DMS79 treated with DMSO at 0.1 percent for 48 hours (cell line): Measurements from ENCODE around the gene CASP9.
"Not testable (repeated sequence)": the region's sequence is repeated elsewhere in the genome, so short reads cannot be mapped to it uniquely, and the experiment has no call there.

Source experiments
- DNase-seq: peaks from one replicate; lab custom pipeline; 2025; lab: John Stamatoyannopoulos, UW

Gene CASP9

GRCh38 chr1:15525050-15526020 is 1.3 kb upstream of the CASP9 start:
- peak; percentile 68 for DNase-seq

GRCh38 chr1:15524283-15525049 is 451 bp upstream of the CASP9 start:
- peak; percentile 98 for DNase-seq

GRCh38 chr1:15523104-15524020 is 653 bp downstream of the CASP9 start:
- DNase-seq, result peak; percentile 63

GRCh38 chr1:15522551-15522950 is 1.5 kb downstream of the CASP9 start:
- no peak for DNase-seq

- not testable (repeated sequence) for DNase-seq
Observed at GRCh38 chr1:15521206-15521906, 2.7 kb downstream of the CASP9 start.

GRCh38 chr1:15519625-15520024 is 4.4 kb downstream of the CASP9 start:
- DNase-seq, result no peak

- DNase-seq, result no peak
Observed at GRCh38 chr1:15515022-15515663, 8.9 kb downstream of the CASP9 start.

GRCh38 chr1:15514557-15514956 is 9.5 kb downstream of the CASP9 start:
- DNase-seq, result not testable (repeated sequence)

- DNase-seq, result no peak
Observed at GRCh38 chr1:15513919-15514318, 10.1 kb downstream of the CASP9 start.

GRCh38 chr1:15513192-15513591 is 10.8 kb downstream of the CASP9 start:
- DNase-seq, result no peak

- DNase-seq, result no peak
Observed at GRCh38 chr1:15510611-15511405, 13.2 kb downstream of the CASP9 start.

- DNase-seq, result no peak
Observed at GRCh38 chr1:15509586-15509985, 14.4 kb downstream of the CASP9 start.

GRCh38 chr1:15508700-15509487 is 15.1 kb downstream of the CASP9 start:
- no peak for DNase-seq

GRCh38 chr1:15507278-15507677 is 16.7 kb downstream of the CASP9 start:
- DNase-seq, result no peak

- DNase-seq, result no peak
Observed at GRCh38 chr1:15506831-15507230, 17.2 kb downstream of the CASP9 start.

- no peak for DNase-seq
Observed at GRCh38 chr1:15504436-15504835, 19.6 kb downstream of the CASP9 start.

- peak; percentile 53 for DNase-seq
Observed at GRCh38 chr1:15501208-15502032, 22.6 kb downstream of the CASP9 start.
